Measurements from ENCODE around the gene FBXL16.

Gene FBXL16

GRCh38 chr16:724188-725040, 18.8 kb upstream of the FBXL16 start:
- no peak overlapping the region for H3K4me3 ChIP-seq (ENCODE audit: low read length)
- no peak for DNase-seq (ENCODE audit: low read depth)
- TF ChIP-seq, protein P1, sequence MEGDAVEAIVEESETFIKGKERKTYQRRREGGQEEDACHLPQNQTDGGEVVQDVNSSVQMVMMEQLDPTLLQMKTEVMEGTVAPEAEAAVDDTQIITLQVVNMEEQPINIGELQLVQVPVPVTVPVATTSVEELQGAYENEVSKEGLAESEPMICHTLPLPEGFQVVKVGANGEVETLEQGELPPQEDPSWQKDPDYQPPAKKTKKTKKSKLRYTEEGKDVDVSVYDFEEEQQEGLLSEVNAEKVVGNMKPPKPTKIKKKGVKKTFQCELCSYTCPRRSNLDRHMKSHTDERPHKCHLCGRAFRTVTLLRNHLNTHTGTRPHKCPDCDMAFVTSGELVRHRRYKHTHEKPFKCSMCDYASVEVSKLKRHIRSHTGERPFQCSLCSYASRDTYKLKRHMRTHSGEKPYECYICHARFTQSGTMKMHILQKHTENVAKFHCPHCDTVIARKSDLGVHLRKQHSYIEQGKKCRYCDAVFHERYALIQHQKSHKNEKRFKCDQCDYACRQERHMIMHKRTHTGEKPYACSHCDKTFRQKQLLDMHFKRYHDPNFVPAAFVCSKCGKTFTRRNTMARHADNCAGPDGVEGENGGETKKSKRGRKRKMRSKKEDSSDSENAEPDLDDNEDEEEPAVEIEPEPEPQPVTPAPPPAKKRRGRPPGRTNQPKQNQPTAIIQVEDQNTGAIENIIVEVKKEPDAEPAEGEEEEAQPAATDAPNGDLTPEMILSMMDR (conservative IDR thresholded peaks at IDR 0.05; ENCODE audit: low read depth, low read length), result no peak

DNA sequence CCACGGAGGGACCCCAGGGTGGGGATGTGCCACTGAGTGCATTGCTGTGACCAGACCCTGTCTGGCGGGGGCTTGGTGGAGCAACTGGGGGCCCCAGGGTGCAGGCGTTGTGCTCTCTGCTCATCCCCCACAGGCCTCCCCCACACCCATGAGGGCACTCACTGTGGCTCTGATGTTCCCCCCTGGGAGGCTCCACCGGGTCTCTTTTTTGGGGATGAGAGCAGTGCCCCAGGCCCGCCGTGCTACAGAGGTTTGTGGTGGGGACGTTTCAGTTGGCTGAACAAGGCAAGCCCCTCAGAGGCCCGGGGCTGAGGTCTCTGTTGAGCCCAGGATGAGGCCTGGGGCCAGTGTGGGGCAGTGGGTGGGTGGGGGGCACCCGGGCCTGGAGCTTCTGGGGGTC, 18.1 kb upstream of the FBXL16 start:
- TF ChIP-seq, protein P1 (conservative IDR thresholded peaks at IDR 0.05; ENCODE audit: low read depth, low read length), result no peak
- DNase-seq (ENCODE audit: low read depth), result no peak
- no peak overlapping the region for H3K4me3 ChIP-seq (ENCODE audit: low read length)

- TF ChIP-seq, protein P1 (conservative IDR thresholded peaks at IDR 0.05; ENCODE audit: low read depth, low read length), result no peak
- DNase-seq (ENCODE audit: low read depth), result no peak
- no peak overlapping the region for H3K4me3 ChIP-seq (ENCODE audit: low read length)
Observed at GRCh38 chr16:722835-723633, 17.4 kb upstream of the FBXL16 start.

DNA sequence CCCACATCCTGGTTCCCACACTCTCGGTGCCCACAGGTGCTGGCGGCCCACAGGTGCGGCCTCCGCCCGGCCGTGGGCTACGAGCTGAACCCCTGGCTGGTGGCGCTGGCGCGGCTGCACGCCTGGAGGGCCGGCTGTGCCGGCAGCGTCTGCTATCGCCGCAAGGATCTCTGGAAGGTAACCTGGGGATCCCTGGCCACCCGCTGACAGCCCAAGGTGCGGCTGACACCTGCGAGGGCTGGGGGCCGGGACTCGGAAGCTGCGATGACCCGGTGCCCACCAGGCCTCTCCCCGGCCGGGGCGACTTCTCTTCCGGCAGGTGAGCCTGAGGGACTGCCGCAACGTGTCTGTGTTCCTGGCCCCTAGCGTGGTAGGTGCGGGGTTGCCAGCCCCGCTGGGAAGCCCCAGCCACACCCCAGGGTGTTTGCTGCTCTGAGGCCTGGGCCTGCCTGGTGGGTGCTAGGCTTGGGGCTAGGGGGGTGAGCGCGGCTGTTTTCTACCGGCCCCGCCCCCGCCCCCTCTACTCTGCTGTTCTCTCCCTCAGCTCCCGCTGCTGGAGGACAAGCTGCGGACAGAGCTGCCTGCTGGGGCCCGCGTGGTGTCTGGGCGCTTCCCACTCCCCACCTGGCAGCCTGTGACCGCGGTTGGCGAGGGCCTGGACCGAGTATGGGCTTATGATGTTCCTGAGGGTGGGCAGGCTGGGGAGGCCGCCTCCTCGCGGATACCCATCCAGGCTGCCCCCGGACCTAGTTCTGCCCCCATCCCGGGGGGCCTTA, 16.4 kb upstream of the FBXL16 start:
- DNase-seq (ENCODE audit: low read depth), result no peak
- no peak overlapping the region for H3K4me3 ChIP-seq (ENCODE audit: low read length)

GRCh38 chr16:720990-721764, 15.6 kb upstream of the FBXL16 start, which contains the start of gene ANTKMT:
TSS of gene ANTKMT (plus strand) at chr16:721146. CDS start at chr16:721275, 129 bp downstream.
- peak within 1 kb of the TSS; percentile 67 for H3K4me3 ChIP-seq (ENCODE audit: low read length)
- TF ChIP-seq, protein P1 (conservative IDR thresholded peaks at IDR 0.05; ENCODE audit: low read depth, low read length), result no peak
- DNase-seq (ENCODE audit: low read depth), result no peak

More for the DNA sequence above, 16.4 kb upstream of the FBXL16 start:
- TF ChIP-seq, protein P1 (conservative IDR thresholded peaks at IDR 0.05; ENCODE audit: low read depth, low read length), result no peak

DNA sequence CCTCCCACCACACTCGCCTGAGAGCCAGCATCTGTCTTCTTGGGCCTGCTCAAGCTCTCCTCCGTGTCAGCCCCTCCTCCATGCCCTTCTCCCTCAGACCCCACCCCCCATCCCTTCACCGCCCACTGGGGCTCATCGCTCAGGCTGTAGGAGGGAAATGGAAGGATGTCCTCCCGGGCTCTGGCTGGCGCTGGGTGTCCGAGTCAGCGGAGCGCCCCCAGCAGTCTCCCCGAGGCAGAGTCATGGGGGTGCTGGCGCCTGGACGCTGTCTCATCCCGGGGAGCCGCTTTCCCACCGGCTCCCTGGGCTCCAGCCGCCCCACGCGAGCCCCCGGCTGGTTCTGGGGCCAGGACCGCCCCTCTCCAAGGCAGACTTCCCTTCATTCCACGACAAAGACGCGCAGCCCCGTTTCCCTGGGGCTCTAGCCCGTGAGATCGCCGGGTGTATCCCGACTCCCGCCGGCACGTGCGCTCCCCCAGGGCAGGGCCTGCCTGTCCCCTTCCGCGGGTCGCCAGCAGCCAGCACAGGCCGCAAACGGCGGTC, 14.9 kb upstream of the FBXL16 start:
- TF ChIP-seq, protein P1 (conservative IDR thresholded peaks at IDR 0.05; ENCODE audit: low read depth, low read length), result peak; percentile 39
- peak overlapping the region; percentile 67 for H3K4me3 ChIP-seq (ENCODE audit: low read length)
- DNase-seq (ENCODE audit: low read depth), result no peak
